ENCODE data around the gene LMO1. TPM values are rescaled to one million over a fixed set of nuclear protein-coding genes. Genes with fewer than 3 reads are reported as not detected.
A peak's percentile ranks its signal among the peaks of the same experiment; 100 is the strongest.

LMO1 gene
- total RNA-seq, 1 donor = not detected

- peaks cover 5% of the 10 kb centered on the region for H3K27me3 ChIP-seq (ENCODE audit: insufficient read depth, low read length)
- peak; percentile 61 for DNase-seq (ENCODE audit: insufficient read length, low spot score, missing footprints)
- TF ChIP-seq CTCF (IDR thresholded peaks at IDR 0.05; ENCODE audit: extremely low read depth, low read depth, low read length) = no peak
- no peak overlapping the region for H3K27ac ChIP-seq (ENCODE audit: low read depth, low read length)
- no peaks in the 10 kb centered on the region for H3K9me3 ChIP-seq (ENCODE audit: low read depth, low read length)
- no peaks in the 10 kb centered on the region for H3K36me3 ChIP-seq (ENCODE audit: insufficient read depth, low read length)
- H3K79me2 ChIP-seq (ENCODE audit: insufficient read depth, low read length) = no peaks in the 10 kb centered on the region
- no peak overlapping the region for H3K4me2 ChIP-seq (ENCODE audit: insufficient read depth, low read length)
- H3K4me1 ChIP-seq (ENCODE audit: insufficient read depth, low read length) = no peaks in the 10 kb centered on the region
- H4K20me1 ChIP-seq (ENCODE audit: insufficient read depth, low read length) = no peaks in the 10 kb centered on the region
- no peak overlapping the region for H2AFZ ChIP-seq (ENCODE audit: low read length)
- H3K4me3 ChIP-seq (ENCODE audit: insufficient read depth, low read length) = no peak overlapping the region
These were observed 42.5 kb downstream of the LMO1 start for GRCh38 chr11:8221046-8221723.

DNA sequence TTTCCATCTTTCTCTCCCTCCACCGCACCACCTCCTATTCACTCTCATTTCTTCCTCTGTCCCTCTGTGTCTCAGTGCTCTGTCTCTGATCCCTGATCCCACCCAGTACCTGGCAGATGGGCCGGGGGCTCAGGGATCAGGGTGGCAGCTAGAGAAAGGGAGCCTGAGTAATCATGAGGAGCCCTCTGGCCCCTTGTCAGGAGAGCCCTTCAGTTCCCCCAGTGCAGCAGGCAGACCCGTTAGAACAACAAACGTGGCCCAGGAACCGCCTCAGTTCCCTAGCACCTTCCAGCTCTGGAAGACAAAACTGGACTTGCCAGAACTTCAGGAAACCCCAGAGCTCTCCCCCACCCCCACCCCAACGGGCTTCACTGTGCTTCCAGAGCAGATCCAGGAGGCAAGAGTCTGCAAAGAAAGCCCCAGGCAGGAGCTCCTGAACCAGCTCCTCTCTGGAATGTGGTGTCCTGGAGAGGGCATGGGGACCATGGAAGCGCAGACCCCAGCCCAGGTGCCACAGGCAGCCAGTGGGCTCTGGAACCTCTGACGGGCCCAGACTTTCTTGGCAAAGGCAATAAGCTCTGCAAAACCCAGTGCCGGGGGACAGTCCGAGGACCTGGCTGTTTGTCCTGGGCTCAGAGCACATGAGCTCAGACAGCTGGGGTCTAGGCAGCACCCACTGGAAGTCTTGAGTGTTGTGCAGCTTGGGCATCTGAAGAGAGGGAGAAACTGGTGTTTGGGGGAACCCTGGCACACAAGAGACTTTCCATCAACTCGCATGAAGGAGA is 43.2 kb downstream of the LMO1 start:
- Histone ChIP-seq H3K36me3 (ENCODE audit: insufficient read depth, low read length) (no peaks in the 10 kb centered on the region), H3K4me3 (ENCODE audit: insufficient read depth, low read length) (no peak overlapping the region), H3K4me1 (ENCODE audit: insufficient read depth, low read length) (no peaks in the 10 kb centered on the region), H3K4me2 (ENCODE audit: insufficient read depth, low read length) (no peak overlapping the region), H3K27ac (ENCODE audit: low read depth, low read length) (no peak overlapping the region), H3K79me2 (ENCODE audit: insufficient read depth, low read length) (no peaks in the 10 kb centered on the region), H3K27me3 (ENCODE audit: insufficient read depth, low read length) (peaks cover 9% of the 10 kb centered on the region), H4K20me1 (ENCODE audit: insufficient read depth, low read length) (no peaks in the 10 kb centered on the region), H3K9me3 (ENCODE audit: low read depth, low read length) (no peaks in the 10 kb centered on the region), H2AFZ (ENCODE audit: low read length) (no peak overlapping the region)
- DNase-seq (ENCODE audit: insufficient read length, low spot score, missing footprints) = peak; percentile 74
- no peak for TF ChIP-seq CTCF (IDR thresholded peaks at IDR 0.05; ENCODE audit: extremely low read depth, low read depth, low read length)

GRCh38 chr11:8219257-8220021 is 44.2 kb downstream of the LMO1 start:
- peak; percentile 96 for DNase-seq (ENCODE audit: insufficient read length, low spot score, missing footprints)
- TF ChIP-seq CTCF (IDR thresholded peaks at IDR 0.05; ENCODE audit: extremely low read depth, low read depth, low read length) = peak; percentile 71

More at GRCh38 chr11:8219257-8220021, 44.2 kb downstream of the LMO1 start:
- Histone ChIP-seq H3K79me2 (ENCODE audit: insufficient read depth, low read length) (no peaks in the 10 kb centered on the region), H3K4me2 (ENCODE audit: insufficient read depth, low read length) (no peak overlapping the region), H2AFZ (ENCODE audit: low read length) (no peak overlapping the region), H3K9me3 (ENCODE audit: low read depth, low read length) (no peaks in the 10 kb centered on the region), H3K4me1 (ENCODE audit: insufficient read depth, low read length) (no peaks in the 10 kb centered on the region), H3K4me3 (ENCODE audit: insufficient read depth, low read length) (no peak overlapping the region), H3K27me3 (ENCODE audit: insufficient read depth, low read length) (peaks cover 11% of the 10 kb centered on the region), H4K20me1 (ENCODE audit: insufficient read depth, low read length) (no peaks in the 10 kb centered on the region), H3K36me3 (ENCODE audit: insufficient read depth, low read length) (no peaks in the 10 kb centered on the region), H3K27ac (ENCODE audit: low read depth, low read length) (no peak overlapping the region)

All from osteoblast (primary cell).